Retina (tissue), 1 donor: ENCODE results near the gene UNC5C.
A peak's percentile ranks its signal among the peaks of the same experiment; 100 is the strongest.

ENCODE experiments used
- DNase-seq: peaks from one replicate; pipeline ENCODE4 v3.0.0-alpha.2; 2016

The UNC5C gene

DNA sequence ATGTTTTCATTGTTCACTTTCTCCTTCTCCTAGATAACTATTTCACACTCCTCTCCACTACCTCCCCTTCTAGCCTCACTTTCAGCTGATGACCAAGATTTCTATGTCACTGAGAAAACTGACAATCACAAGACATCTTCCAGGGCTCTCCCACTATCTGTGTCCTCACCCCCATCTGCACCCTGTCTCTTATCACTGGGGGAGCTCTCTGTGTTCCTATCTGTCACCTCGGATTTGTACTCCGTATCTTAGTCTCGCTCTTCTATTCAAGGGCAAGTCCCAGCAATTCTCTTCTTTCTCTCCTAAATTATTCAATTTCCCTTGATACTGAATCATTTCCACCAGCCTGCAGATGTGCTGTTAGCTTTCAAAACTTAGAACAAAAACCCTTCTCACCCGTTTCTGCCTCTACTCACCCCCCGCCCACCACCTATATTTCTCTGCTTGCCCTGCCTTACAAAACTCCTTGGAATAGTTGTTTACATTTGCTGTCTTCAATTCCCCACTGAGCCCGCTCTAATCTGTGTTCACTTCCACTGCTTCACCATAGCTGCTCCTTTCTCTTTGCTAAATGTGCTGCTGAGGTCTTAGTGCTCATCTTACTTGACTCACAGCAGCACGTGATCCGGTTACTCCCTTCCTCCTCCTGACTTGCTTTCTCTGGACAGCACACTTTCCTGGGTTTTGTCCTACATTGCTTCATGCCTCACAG, 293.2 kb downstream of the UNC5C start:
- DNase-seq, result peak; percentile 50

DNA sequence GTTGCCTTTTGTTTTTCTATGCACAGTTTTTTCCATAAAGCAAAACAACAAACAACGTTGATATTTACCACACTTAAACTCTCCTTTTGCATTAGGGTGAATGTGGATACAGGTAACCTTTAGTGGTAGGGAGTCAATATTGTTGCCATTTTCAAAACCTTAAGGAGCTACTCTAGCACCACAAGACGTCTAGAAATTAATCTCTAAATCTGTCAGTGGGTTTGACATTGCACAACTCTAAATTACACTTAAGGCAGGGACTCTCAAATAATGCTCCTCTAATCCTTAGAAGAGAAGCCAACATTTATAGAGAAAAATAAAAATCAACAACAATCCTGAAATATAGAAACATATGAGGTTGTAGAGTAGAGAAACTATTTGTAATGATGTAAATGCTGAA, 297.2 kb downstream of the UNC5C start:
- DNase-seq, result no peak

DNA sequence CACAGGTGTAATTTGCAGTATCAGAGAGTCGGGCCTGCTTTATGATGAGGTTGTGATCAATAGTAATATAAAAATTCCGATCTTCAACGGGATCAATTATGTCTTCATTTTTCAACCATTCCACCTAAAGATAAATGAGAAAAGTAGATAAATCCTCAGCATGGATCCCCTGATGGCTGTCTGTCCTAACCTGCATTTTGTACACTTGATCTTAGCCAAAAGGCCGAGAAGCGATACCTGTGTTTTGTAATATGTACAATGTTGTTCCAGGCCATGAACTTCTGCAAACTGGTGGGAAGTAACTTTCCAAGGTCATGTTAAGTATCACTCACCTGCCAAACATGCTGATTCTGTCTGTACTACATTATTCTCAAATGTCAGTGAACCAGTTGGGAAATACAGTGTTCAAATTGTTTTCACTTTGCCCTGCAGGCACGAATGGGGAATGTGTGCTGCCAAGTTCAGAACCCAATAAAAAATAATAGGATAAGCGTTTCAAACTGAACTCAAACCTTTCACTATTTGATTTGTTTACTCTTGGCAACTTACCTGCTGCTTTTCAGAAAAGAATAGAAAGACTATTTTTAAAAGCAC, 298.1 kb downstream of the UNC5C start:
- no peak for DNase-seq

DNA sequence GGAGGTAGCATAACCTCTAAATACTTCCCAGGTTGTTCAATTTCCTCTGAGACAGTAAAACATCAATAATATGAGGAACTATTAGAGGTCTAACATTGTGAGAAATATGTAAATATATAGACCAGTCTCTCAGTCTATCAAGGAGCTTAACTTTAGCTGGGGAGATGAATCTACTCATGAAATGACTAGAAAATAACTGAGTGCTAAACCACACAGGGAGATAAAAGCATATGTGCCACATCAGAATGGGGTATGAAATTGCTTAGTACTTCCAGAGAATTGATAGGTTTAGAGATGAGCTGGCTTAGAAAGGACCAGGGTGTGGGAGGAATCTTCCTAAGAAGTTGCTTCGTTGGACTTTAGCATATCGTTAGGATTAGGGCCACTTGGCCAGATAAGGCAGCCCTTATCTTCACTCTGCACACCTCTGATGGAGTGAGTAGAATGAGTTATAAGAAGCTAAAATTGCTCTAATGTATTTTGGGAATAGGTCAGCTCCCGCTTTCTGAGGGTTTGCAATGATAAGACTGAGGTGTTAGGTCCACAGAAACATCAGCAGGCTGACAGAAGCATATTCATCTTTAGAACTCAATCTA, 299.2 kb downstream of the UNC5C start:
- DNase-seq, result no peak

DNA sequence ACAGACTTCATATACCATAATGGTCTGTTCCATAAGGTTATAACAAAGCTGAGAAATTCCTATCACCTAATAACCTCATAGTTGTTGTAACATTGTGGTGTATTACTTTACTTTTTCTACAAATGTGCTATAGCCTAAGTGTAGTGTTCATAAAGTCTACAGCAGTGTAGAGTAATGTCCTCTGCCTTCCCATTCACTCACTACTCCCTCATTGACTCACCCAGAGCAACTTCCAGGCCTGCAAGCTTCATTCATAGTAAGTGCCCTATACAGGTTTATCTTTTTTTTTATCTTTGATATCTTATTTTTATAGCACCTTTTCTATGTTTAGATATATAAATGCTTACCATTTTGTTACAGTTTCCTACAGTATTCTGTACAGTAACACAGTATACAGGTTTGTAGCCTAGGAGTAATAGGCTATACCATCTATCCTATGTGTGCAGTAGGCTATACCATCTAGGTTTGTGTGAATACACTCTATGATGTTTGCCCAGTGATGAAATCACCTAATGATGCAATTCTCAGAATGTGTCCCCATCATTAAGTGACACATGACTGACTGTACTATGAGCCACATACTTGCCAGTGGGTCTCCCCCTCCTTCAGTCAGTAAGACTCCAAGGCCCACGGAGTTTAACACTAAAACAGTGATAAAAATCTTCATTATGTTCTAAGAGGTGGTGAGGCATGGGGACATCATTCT, 299.9 kb downstream of the UNC5C start:
- DNase-seq, result no peak

DNA sequence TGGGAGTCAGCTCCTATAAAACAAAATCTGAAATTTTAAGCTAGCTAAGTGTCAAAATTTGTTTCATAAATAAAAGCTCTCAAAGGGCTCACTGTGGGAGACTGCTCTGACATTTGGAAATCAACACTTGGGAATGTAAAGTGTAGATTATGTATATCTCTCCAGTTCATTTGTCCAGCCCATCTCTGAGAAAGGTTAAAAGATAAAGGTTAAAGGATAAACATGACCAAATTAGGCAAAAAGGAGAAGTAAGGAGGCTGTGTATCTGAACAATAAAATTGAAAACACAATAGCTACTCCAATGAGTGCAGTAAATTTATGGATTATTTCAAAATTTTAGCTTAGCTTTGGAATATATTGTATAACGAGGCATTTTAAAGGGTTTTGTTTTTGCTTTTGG, 304.9 kb downstream of the UNC5C start:
- no peak for DNase-seq

DNA sequence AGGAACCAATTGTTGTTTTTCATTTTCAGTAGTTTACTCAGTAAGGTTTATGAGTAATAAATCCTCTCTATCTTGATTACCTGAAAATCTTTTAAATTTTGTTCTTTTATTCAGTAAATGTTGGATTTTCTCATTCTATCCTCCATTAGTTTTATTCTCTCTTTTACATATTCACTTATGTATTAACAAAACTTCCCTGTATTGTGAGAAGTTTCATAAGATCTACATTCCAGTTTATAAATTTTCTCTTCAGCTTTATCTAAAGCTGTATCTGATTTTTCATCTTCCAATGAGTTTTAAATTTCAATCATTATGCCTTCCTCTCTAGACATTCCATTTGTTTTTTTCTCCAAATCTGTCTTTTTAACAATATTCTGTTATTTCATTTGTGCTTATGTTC, 310.2 kb downstream of the UNC5C start:
- no peak for DNase-seq

DNA sequence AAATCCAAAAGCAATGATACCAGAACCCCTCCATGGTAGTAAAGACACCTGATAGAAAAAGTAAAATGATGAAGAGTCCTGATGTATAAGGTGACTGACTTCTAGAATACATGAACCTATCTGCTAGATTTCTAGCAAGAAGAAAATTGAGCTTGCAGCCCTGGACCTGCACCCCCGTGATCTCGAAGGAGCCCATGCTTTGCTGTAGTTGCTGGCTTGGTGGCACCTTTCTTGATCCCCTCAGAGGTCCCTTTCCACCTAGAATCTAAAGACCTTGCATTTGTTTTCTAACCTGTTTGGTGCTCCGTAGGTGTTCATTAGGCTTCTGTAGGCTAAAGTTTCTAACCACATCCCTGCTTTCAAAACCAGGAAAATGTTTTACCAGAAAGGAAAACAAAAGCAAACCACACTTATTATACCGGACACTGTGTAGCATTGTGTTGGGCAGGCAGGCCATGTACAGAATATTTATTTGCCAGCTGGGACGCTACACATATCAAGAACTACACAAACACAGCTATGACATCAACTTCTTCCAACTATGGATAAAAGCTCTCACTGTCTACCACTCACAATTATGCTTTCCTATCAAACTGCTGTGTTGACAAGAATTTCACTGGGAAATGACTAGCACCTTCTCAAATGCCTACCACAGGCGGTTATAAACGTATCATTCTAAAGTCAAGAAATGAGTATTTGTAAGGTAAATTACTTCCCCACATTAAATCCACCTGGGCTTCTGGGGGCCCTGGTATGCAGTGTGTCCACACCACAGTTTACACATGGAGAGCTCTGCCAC, 316.2 kb downstream of the UNC5C start:
- DNase-seq, result no peak

DNA sequence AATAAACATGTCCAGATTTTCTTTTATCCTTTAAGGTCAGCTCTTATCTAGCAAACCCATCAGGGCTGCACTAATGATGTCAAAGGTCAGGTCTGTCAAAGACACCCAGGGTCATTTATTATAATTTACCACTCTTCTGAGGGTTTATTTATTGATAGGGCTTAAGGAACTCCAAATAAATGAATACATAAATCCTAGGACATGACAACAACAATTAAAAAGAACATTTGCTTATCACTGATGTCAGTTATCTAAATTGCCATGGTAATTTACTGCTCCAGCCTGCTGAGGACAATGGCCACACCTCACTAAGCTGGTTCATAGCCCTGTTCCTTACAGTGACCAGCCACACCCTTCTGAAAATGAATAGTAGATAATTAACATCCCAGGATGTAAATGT, 317.1 kb downstream of the UNC5C start:
- no peak for DNase-seq

DNA sequence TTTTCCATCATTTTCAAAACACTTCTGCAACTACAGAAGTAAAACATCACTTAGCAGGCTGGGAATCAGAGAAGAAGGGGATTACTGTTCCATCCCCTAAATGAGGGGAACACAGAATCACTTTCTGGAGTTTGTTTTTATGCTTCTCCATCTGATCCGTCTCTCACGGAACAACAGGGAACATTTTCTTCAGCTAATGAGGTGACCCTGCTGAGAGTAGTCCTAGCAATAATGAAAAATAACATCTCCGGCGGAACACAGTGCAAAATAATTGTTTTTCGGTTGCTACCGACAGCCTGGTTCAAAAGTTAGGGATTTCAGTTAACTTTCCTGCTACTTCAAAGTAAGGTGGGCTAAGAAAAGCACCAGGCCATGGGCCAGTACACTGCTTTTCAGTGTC, 322.9 kb downstream of the UNC5C start:
- peak; percentile 39 for DNase-seq

DNA sequence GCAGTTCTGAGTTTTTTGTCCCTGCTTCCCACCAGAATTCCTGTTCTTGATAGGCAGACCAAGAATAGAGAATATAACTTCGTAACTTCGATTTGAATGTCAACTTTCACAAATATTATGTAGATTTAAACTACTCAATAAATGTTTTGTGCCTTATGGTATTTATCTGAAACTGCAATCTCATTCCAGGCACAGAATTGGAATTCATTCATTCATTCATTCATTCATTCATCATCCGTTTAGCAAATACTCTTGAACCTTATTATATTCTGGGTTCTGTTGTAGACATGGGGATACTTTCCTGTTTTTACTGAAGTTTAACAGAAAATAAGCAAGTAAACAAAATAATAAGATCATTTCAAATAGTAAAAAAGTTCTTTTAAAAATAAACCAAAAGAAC, 324.4 kb downstream of the UNC5C start:
- no peak for DNase-seq

DNA sequence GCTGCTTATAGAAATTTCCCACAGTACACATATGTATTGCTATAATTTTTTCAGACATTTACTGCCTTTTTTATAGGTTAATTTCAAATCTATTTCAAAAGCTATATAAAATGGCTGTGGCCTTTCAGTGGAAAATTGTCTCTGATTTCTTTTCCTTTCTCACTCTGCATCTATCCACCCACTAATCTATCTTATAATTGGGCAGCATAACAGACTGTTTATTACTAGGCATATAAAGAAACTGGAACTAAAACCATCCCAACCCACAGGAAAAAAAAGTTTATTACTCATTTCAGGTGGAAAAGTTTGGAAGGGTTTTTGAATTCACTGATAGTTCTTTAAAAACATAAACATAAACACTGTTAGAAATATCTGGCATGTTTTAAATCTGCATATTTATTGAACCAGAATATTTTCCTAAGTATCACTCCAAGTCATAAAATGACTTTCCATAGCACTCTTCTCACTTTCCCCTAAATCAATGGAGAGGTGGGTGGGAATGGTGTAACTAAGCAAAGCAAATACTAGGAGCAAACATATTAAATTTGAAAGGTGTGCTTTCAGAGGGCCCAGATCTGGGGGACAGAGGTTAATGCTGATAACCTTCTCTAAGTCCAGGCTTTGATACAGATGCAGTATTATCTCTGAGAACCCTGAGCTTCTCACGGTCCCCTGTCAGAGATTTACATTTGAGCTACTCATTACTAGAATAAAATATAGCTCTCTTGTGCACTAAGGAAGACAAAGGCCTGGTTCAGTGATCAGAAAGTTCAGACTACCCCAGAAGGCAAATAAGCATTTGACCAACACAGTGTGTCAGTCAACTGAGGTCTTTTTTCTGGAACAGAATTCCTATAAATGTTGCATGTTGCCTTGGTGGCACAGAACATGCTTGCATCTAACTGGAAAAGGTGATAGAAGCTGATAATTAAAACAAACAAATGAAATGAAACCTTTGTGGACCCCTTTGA, 328.3 kb downstream of the UNC5C start:
- no peak for DNase-seq

DNA sequence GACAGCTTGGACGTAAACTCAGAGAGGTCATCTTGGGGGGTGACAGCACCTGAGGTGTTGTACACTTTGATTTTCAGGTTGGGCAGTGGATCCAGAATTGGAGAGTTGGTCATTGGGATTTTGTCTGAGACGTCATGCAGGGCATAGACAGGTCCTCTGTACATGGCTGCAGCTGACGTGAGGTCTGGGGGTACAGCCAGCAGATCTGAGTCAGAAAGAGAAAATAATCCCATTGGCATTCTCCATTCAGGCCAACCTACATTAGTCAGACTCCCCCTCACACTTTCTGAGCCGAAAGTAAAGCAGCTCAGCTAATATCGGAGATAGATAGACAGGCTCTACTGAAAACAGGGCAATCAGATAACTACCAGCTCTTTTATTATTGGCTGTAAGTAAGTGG, 329.7 kb downstream of the UNC5C start:
- no peak for DNase-seq

DNA sequence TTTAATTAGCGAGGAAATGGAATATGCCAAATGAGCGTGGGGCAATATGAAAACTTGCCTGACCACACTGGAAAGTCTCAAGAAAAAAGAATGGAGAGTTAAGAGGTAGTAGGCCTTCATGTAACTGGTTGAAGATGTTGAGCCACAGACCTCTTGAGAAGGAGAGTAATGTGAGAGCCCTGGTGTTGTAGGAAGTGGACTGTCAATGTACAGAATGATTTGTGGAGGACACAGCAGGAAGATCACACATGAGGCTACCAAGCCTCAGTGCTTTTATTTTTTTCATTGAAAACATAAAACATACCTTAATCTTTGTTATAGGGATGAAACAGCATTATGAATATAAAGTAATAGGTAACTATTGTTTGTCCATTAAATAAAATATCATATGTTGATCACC, 331.6 kb downstream of the UNC5C start:
- DNase-seq, result no peak

DNA sequence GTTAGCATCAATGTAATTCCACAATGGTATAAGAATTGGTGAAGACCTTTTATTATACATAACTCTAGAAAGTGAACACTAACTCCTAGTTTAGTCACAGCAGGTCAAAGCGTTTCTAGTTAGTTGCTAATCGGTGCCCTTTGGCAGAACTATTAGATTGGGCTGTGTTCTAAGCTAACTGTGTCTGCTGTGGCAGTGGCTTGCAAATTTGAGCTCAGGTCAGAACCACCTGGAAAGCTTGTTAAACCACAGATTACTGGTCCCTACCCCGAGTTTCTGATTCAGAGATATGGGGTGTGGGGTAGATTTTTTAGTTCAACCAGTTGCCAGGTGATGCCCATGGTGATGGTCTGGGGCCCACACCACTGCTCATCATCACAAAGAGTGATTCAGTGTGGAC, 332.1 kb downstream of the UNC5C start:
- DNase-seq, result no peak

DNA sequence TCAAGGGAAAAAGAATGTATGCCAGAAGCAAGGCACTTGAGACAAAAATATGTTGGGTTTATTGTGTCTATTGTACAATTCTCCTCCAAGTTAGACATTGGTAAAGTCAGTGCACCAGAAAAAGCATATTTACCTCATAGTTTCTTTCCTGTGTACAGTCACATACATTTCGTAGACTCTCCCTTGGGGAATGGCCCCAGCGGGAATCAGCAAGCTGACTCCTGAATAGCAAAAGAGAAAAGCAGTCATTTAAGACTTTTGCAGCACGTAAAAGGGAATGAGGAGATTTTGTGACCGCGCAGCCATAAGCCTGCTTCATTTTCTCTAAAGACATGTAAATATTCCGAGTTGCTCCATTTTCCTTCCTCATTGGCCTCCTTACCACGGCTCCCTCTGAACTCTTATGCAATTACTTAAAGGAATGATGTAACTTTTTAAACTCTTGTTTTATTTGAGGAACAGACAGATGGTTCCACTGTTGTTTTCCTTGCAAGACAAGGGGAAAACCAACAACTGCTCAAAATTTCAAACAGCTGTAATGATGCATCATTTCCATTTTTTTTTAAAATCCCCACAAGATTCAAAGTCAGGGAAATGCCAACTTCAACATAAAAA, 332.7 kb downstream of the UNC5C start:
- DNase-seq, result no peak

DNA sequence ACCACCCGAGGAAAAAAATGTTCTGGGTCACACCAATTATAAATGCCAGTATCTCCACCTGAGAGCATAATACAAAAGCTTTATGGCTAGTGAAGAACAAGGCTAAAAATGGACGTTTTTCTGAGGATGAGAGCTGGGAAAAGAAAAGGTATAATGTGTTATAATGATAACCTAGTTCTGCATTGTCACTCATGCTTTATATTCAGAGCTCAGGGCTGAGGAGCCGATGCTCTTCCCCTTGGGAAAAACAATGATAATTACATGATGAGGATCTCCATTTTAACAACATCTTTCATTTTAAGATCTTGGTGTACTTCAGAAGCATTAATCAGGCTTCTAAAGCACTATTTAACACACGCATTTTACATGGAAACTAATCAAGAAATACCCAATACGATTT, 333.7 kb downstream of the UNC5C start:
- no peak for DNase-seq

DNA sequence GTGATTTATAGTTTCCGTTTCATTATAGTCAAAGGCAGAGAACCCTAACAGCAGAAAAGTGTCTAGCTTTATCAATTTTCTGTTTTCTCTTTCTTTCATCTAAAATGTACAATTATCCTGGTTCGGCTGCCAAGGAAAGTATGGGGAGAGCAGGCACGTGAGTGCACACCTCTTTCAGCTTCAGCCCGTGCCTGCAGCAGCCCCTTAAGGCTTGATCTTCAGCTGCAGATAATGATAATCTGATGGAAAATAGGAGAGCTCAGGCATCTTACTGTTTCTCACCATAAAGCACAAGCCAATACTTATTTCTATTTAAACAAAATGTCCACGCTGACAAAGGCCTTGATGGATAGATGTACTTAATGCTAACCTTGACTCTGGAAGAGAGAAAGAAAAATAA, 334.4 kb downstream of the UNC5C start:
- peak; percentile 14 for DNase-seq

DNA sequence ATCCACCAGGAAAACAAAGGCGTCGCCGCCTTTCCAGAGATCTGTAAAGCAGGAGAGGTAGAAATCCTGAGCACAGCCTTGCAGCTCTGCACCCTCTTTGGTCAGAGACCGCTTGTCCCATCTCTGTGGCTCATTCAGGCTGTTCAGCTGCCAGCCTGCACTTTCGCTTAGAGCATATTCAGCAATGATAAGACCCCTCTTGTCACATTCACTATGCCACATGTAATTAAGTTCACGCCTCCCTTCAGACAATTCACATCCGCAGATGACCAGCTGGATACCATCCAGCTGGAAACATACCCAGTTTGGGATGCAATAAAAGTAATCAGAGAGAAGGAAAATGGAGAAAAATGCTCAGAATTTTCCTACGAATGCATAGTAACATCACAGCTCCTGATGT, 335.4 kb downstream of the UNC5C start:
- peak; percentile 64 for DNase-seq

DNA sequence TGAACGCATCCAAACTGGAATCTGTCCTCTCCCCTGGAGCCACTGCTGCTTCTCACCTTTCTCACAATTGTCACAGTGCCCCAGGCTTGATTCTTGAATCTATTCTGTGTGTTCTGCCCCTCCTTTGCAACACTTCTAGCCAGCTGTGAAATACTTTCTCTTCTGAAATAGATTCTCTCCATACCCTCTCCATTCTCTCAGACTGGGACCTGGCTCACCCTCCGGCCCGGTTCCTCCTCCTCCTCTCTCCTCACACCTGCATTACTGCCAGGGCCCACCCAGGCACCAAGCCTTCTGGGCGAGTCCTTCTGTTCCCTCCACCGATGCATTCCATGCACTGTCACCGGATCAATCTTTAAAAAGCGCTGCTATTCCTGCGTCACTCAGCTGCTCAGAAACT, 336.1 kb downstream of the UNC5C start:
- DNase-seq, result no peak

DNA sequence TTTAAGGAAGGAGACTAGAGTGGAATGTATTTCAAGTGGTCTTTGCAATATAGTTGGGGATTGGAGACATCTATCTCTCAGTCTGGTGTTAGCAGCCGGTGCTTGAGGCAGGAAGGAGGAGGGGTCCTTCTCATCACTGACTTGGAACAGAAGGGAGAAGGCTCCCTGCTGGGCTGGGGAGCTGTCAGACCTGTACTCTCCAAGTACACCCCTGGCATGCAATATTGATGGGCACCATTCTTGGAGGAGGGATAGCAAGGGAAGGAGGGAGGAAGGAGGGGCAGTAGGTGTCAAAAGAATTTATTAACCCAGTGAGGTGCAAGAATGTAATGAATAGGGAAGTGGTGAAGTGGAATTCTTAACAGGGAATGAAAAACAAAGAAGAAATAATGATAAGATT, 338.8 kb downstream of the UNC5C start:
- peak; percentile 45 for DNase-seq

DNA sequence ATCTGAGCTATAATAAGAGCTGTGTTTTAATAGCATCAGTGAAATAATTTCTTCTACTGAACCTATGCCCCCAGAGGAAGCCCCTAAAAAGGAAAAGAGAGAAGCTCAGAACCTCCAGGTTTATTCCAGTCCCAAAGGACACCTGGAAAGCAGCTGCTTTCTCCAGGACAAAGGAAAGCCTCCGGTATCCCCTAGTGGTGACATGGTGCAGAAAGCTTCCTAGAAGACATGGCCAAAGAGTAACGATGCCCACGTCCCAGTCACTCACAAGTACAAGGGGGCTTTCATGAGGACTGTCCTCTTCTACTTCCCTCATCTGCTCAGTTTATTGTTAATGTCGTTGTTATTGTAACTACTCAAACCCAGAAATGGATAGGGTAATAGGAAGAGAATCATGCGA, 343.9 kb downstream of the UNC5C start:
- DNase-seq, result no peak
